AG08396 (cell line): ENCODE results near the gene CELF2.

Source experiments
- DNase-seq: peaks from one replicate; pipeline ENCODE4 v3.0.0; 2012; ENCODE audit warnings: low spot score, mixed read lengths

The CELF2 gene

DNA sequence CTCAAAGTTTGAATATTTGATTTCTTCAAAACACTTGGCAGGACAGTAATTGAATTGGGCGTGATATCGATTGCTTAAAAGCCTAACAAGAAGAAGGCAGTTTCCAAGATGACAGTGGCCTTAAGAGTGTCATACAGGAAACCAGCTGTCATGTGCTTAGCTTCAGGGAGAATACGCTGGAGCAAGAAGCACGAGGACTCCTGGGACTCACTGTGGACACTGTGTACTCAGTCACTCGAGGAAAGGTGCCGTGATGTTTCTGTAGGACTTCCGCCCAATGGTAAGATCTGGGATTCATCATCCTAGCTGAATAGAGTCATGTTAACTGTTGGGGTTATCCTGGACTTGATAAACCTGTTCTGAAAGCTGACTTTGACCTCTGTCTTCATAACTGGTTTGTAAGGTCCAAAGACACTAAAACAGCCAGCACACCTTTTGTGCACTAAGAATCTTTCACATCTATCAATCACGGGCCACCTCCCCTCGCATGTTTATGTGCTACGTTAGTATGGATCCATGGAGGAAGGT, 113.5 kb downstream of the CELF2 start:
- DNase-seq = no peak

DNA sequence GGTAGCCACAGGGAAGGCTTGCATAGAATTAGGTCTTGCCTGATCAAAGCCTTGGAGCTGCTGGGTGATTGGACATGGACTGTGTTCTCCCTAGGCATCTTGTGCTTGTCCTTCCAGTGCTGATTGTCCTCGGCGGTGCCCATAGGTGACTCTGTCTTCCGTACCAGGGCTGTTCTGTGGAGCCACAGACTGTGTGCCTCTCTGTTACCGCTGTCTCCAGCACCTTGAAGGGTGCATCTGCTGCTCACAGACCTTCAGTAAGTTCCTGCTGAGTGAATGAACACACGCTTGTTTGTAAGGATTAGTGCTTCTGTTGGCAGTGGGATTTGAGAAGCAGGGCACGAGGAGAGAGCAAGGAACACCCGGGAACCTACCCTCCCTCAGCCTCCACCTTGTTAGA, 116.7 kb downstream of the CELF2 start:
- no peak for DNase-seq

DNA sequence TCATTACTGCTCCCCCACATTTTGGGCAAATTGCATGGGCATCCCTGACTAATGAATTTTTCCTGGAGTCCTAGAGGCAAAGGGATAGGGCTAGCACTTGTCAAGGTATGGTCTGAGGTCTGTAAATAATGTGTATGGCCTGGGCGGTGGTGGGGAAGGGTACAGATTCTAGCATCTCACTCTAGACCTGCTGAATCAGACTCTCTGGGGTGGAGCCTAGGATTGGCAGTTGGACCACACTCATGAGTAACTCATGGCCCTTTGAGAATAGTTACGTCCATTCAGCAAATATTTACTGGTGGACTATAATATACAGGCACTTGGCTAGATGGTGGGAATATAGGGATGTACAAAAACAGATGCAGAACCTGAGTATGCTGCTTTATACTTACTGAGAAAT, 118.0 kb downstream of the CELF2 start:
- DNase-seq = no peak

DNA sequence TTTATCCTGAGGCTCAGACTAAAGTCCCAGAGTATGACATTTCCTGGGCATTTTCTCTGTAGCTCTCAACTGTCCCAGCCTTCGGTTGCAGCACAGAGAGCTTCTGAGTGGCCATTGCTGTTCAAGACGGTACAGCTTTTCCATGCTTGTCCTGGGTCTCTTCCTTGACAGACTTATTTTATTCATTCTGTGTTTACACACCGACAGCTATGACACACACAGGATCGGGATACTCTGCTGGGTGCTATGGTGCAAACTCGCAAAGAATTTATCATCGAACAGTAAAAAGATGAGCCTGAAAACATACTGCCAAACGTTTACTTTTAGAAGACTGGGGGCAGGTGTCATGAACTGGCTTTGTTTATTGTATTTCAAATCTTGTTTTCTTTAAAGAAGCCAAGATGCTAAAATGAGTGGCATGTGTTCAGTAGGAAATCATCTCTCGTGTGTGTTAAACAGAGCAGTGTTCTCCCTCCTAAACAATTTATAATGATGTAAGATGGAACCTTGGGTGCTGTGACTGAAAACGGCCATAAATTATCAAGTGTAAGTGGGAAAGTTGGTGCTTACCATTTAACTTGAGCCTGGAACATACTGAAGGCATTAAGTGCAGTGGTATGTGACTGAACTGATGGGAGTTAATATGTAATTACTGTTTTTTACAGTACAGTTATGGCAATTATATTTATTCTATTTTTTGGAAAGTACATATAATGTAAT, 120.8 kb downstream of the CELF2 start:
- DNase-seq = no peak

DNA sequence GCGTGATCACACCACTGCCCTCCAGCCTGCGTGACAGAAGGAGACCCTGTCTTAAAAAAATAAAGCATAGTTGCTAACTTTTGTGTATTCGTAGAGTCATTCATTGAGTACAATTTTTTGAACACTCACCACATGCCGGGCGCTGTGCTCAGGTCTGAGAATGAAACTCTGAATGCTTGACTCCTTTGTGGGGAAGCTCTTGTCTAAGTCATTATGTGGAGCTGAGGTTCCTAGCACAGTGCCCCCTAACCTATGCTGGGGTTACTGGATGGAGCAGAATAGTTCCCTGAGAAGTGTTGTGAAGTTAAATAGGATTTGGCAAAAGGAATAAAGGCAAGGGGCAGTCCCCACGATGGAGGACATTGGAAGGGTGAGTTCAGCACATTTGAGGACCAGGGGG, 123.3 kb downstream of the CELF2 start:
- DNase-seq = no peak

DNA sequence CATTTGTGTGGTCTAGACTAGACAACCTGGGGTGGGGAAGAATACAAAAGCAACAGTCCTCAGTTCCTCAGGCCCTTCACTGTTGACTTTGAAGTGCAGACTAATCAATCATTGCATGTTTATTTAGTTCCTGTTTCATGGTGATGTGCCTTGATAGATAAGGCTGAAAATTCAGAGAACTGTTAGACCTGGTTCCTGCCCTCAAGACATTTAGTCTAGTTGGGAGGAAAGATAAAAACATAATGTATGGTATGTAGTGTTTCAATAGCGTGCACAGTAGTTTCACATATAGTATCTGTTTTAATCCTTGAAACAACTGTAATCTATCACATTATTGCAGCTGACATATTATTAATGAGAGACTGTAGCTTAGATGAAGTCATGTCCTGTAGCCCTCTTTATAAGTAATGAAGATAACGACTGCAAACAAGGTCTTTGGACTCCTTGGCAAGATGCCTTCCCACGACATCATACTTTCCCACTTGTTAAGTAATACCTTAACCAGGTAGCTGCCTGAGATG, 124.0 kb downstream of the CELF2 start:
- DNase-seq = no peak

DNA sequence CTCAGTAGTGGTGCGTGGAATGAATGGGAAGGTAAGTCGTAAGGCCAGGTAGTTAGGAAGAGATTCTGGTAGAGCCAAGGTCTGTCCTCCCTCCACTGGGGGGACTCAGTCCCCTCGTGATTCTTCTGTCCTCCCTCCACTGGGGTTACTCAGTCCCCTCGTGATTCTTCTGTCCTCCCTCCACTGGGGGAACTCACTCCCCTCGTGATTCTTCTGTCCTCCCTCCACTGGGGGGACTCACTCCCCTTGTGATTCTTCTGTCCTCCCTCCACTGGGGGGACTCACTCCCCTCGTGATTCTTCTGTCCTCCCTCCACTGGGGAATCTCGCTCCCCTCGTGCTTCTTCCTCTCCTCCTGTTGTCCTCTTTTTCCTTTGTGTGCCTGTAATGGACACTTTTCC, 125.1 kb downstream of the CELF2 start:
- DNase-seq = no peak

DNA sequence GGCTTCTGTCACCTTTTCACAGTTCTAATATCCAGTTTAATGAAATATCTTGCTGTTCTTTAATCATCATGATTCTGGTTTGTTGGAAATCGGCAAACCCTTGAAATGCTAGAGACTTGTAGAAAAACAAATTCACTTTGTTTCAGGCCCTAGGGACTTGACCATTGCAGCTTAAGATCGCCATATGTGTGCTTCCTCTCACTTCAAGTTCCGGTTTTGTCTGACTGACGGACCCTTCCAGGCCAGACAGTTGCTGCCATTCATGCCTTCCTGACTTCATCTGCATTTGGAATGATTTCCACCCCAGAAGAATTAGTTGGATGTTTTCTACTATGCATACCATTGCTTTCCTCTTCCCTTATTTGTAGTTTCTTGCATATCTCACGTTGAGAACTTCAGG, 125.6 kb downstream of the CELF2 start:
- DNase-seq = no peak

DNA sequence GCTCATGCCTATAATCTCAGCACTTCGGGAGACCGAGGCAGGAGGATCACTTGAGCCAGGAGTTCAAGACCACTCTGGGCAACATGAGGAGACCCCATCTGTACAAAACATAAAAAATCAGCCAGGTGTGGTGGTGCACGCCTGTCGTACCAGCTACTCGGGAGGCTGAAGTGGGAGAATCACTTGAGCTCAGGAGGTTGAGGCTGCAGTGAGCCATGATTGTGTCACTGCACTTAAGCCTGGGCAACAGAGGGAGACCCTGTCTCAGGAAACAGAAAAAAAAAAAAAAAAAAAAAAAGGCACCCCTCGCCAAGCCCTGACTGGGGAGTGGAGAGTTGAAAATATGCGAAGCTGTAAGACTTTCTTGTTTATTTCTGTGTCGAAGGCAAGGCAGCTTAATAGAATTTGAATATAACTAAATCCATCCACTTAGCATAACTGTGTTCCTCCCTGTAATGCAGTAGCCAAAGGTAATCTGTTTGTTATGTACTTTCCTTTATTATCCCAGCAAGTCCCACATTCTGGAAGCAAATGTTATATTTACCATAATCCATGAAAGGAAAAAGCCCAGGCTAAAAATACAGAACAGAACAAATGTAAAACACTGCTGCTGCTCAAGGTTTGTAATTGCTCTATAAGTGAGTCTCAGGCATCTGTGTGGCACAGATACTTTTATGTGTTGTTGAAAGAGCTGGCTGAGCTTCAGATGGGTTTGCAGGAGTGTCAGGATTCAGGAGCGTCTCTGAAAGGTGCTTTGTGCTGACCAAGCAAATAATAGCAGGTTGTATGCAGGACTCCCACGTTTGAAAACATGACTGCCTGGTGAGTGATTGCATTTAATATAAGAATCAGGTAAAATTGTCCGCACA, 127.2 kb downstream of the CELF2 start:
- no peak for DNase-seq

DNA sequence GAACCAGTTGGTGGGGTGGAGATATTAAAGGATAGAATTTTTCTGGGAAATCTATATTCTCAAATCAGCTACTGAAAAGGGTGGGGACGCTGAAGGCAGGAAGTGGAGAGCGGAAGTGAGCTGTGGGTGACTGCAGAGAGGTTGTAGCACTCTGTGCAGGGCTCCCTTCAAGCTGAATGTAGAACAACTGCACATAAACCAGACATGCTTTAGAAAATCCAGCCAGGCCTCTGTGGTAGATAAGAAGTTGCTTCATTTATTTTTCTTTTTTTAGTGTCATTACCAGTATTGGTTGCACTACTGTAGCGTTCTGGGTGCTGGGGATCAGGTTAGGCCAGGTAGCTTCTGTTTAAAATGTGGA, 127.8 kb downstream of the CELF2 start:
- no peak for DNase-seq

DNA sequence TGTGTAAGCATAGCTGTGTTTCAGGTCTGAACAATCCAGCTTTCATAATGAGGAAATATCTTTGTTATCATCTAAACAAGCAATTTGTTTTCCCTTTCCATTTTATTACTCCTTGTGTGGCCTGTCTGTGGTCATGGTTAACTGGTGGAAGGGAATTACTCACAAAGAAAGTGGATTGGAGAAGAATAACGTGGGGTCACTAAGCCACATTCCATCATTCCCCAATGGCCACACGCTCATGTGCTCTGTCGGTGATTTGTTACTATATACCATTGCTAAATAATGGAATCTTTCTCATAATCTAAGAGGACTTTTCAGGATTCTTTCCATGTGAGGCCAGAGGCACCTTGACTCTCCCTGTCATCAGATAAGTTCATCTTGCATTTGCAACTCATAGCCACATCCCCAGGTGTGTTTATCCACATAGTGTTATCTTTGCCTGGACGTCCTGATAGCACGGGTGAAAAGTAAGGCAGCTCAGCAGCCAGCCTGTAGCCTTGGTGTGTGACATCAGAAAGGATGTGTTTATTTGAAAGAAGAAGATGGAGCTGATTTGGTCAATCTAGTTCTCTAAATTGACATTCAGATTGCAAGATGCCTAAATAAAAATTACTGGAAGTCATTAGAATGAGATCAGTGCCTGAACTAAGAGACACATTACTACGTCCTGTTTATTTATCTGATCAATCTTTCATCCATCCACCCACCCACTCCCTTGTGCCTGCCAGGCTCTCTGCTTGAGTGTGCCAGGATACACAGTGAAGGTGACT, 128.9 kb downstream of the CELF2 start:
- DNase-seq = no peak

DNA sequence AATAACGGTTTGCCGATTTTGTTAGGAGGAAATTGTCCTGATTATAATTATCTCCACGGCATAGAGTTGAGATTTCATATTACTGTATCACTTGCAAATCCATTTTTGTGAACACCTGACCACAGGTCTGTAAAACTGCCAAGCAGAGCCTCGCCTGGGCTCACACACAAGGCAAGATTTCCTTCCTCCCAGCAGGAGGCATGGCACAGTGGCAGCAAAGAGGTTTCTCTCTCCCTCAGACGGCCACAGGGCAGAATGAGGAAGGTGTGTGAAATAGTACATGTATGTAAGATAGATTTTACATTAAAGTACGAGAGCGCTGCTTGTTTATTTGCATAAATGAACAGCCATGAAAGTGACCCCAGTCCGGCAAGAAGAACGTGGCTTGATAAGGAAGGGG, 130.1 kb downstream of the CELF2 start:
- DNase-seq = no peak

DNA sequence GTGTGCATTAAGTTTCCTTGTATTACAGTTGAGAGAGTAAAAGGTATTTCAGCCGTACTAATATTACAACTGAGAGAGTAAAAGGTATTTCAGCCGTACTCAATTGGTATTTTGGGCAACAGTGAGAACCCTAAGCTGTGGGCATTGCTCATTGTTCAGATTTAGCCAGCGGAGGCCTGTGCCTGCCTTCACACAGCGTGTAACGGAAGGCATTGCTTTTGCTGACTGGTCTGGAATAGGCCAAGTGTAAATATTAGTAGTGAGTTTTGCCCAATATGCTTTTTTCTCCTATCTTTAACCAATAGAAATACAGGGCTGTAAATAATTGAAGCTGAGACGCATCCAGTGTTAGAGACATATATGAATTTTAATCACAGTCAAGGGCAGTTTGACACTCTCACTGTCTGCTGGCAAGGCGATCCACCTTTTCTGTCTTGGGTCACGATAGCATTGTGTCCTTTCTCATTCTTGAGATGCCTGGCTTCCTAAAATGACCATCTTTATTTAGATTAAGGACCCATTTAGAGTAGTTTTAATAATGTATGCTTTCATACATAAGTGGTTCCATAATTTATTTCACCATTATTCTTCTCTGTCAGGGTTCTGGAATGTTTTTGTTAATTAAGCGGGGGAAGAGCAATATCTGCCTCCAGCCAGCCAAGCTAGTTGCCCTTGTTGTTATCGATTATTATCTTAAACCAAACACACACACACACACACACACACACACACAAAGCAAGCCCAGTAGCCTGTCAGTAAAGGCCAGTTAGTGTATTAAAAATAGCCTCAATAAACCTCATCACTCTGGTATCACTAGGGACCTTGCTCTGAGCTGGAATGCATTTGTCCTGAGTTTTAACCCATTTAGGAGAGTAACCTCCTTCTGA, 130.7 kb downstream of the CELF2 start:
- no peak for DNase-seq

DNA sequence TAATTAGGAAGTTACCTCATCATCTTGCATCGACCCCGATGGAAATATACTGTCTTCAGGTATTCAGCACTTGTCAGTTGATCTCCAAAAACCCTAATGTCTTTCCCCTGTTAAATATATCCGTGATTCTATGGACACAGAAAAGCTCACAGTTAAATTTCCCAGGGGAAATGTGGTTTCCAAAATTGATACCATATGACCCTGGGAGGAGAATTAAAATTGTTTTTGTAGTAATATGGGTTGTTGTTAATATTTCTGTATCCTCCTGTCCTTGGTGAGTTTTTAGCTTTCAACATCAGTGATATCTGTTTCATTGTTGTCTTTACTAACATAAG, 132.1 kb downstream of the CELF2 start:
- DNase-seq = no peak

DNA sequence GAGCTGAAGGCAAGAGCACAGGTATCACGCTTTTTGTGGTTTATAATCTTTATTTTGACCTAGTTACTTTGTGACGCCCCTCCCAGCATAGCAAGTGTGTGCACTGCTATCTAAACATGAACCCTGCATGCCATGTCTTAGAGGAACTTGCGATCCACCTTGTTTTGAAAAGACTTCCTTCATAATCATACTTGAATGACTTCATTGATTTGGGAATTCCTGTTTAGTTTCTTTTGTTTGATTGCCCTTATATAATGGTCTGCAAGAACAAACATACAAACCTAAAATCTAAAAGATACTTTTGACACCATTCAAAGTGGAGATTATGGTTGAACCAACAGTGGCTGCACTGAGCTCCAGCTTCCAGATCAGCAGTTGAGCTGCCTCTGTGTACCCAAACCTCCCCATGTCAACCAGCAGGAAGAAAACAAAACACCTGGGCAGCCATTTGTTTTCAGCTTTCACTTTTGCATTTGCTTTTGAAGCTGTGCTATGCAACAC, 132.6 kb downstream of the CELF2 start:
- DNase-seq = no peak

DNA sequence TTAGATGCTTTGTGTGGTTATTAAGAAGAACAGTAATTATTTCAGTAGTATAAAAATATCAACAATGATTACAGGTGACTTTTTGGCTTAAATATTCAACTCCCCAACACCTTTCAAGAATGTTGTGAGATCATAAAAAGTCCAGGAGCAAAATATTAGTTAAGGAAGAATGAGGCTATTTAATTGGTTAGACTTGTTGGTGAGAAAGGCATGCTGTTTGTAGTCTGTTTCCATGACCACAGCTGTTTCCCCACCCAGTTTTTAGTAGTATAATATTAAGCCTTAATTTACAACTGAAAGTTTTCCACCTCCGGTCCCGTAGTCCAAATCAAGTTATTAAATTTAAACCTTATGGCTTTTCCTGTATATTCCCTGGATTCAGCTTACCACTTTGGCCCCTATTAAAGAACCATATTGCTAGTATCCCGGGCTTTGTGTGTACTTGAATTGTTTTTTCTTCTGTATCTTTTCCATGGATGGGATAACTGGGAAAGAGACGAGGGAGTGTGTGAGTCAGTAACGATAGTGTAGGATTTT, 133.3 kb downstream of the CELF2 start:
- no peak for DNase-seq

DNA sequence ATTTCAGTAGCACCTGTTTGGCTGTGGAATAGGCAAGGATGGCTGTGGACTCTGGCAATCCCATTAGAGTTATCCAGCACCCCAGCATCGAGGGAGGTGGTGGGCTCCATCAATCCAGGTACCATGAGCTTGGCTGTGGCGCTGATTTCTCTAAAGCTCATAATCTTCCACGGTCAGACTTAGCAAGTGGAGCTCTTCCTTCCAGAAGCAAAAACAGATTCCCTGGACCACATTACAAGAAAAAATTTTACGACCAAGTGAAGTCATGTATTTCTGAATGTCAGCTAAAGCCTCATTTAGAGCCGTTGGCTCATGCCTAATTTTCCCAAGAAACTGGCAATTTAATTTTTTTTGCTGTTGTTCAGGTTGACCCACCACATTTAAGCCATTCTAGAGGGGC, 135.1 kb downstream of the CELF2 start:
- no peak for DNase-seq

DNA sequence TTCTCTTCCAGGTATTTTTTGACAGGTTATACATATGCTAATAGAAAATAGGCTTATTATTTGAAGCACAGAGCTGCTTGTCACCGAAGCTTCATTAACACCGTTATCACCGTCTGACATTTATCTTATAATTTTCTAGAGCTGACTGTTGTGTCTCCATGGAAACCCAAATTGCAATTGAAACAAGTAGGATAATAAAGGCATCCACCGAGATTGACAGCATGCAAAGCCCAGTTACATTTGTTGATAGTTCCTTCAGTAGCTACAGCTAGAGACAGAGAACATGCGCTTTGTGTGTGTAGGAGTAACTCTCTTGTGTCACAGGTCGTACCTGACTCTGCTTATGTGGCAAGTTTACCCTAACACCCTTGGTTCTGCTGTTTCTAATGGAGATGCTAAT, 135.6 kb downstream of the CELF2 start:
- no peak for DNase-seq

DNA sequence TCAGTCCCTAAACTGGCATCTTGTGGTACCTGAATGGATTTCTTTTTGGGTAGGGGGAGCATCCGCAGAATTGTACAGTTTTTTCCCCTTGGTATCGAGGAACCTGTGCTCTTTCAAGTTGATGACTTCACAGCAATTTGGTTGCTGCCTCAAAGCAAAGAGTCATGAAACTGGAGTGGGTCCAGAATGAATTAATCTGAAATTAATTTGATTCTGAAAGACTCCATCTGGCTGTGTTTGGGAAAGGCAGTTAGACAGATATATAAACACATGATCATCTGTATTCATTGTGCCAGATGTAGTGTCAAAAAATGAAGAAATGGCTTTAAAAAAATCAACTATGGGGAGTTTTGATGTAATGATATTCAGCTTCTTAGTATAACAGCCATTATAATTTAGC, 136.1 kb downstream of the CELF2 start:
- DNase-seq = no peak

DNA sequence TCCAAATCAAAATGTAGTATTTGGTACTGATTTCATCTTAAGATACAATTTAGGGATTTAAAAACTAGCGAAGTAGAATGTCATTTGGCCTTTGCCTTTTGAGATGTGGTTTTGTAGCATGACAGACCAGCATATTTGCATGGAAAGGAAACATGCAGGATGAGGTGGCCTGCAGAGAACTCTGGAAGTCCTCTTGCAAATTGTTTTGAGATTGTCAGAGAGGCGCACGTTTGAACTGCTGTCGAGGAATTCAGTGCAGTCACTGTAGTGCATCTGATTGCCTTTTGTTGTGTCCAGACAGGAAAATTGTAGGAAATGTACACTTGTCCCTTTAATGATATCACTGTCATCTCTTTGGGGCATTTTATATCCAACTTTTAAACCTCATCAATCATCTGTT, 136.7 kb downstream of the CELF2 start:
- no peak for DNase-seq

DNA sequence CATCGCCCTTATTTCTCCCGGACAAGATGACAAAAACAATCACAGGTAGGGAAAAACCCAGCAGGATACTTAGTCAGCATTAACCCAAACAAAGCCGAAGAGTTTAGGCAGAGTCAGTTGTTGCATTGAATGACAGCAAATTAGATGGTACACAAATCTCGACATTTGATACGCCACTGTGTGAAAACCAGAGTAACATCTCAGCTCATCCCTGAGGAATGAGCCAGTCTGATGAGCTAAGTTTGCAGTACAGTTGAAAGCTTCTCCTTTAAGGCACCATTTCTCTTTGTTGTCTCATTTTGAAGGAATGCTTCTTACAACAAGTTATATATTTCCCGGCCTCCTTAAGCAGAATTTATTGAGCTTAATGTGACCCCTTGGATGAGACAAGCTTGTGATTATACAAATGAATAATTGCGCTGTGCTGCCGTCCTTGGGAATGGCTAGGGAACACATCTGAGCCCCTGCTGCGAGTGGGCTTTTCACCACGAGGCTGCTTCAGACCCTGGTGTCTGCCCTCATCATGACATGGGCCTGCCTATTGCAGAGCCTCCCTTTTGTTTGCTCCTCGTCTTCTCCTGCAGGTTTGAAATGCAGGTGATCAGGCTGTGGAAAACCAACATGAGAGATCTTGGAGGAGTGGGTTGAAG, 137.3 kb downstream of the CELF2 start:
- DNase-seq = peak; percentile 12
